ENCODE results near the gene ZNF692.
"Not testable (repeated sequence)": the region's sequence is repeated elsewhere in the genome, so short reads cannot be mapped to it uniquely, and the experiment has no call there.

ZNF692 gene

DNA sequence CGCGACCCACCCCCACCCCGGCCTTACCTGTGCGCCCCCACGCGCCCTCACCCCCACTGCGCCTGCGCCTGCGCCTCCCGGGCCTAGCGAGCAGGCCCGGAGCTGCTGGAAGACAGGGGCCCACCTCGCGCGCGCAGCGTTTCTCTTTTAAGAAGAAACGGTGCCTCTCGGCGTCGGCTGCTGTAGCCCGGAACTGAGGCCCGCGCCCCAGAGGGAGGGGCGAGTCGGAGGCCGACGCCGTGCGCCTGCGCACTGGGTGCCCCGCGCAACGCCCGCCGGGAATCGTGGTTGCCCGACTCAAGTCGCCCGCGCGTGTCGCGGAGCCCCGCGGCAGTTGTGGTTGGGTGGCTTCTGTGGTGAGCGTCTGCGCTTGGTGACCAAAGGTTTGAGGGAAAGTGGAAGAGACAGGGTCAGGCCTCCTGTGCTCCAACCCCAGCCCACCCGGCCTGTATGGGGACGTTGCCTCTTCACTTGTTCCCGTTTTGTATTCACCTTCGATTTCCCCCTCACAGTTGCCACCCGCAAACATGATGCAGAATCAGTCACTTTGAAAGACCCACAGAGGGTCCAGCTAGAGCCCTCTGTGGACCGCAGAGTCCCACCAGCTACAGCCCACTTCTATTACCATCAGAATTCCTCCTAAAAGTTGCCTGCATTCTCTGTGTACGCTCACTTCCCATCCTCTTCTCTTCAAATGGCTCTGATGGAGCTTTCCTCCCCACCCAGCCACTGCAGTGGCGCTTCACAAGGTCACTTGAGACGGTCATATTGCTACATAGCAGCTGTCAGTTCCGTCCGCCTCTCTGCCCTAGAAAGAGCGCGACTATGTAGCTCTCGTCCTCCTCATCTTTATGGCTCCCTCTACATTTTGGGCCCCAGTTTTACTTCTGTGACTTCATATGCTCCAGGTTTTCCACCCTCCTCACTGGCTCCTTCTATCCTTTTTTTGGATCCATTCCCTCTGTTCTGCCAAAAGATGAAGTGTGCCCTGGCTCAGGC lies at the start of gene ZNF692:
Gene ZNF692 (minus strand): TSS at position 195 of the 999 bp plus-strand sequence. CDS start 776 bp downstream, outside the sequence.
- peak; percentile 76 for DNase-seq

- no peak for DNase-seq
Measured at GRCh38 chr1:248906753-248907661, 48.1 kb upstream of the ZNF692 start.

- peak; percentile 33 for DNase-seq
Measured at GRCh38 chr1:248906009-248906752, 47.3 kb upstream of the ZNF692 start, which contains the start of gene PGBD2. TSS of gene PGBD2 (plus strand) at chr1:248906235. CDS start at chr1:248913863, 7,628 bp downstream.

DNA sequence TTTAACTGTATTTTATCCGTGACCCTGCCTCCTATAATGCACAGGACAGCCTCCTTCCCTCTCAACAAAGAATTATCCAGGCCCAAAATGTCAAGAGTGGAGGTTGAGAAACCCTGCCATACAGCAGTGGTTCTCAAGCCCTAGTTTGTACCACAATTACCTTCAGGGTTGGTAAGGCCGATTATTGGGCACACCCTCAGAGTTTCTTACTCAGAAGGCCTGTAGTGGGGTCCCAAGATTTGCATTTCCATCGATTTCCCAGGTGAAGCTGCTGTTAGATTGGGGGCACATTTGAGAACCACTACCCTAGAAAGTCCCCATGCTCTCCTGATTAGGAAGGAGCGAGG lies 46.8 kb upstream of the ZNF692 start:
- no peak for DNase-seq

GRCh38 chr1:248904437-248905216 lies 45.7 kb upstream of the ZNF692 start:
- no peak for DNase-seq

- DNase-seq, result no peak
Measured at GRCh38 chr1:248901578-248901977, 42.7 kb upstream of the ZNF692 start.

DNA sequence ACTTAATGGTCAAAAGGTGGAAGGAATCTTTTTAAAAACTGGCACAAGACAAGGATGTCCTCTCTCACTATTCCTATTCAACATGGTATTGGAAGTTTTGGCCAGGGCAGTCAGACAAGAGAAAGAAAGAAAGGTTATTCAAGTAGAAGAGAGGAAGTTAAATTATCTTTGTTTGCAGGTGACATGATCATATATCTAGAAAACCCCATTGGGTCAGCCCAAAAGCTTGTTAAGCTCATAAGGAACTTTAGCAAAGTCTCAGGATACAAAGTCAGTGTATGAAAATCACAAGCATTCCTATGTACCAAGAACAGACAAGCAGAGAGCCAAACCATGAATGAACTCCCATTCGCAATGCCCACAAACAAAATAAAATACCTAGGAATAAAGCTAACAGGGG lies 41.8 kb upstream of the ZNF692 start:
- no peak for DNase-seq

- DNase-seq, result no peak
Measured at GRCh38 chr1:248897412-248898337, 38.8 kb upstream of the ZNF692 start.

- DNase-seq, result no peak
Measured at GRCh38 chr1:248894837-248895236, 36.0 kb upstream of the ZNF692 start.

DNA sequence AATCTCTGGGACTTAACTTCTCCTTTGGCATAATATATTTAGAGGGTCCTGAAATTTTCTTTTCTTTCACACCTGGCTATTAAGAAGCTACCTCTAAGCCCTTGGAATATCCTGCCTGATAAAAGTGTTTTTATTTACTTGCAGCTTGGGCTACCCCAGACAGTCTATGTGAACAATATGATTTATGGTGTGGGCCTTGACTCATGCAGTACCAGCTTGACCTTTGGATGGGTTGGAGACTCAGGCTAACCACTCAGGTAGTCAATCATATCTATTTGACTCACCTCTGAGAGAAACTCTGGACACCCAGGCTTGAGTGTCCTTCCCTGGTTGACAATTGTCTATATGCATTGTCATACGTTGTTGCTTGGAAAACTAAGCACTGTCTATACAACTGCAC lies 33.7 kb upstream of the ZNF692 start:
- DNase-seq, result no peak

DNA sequence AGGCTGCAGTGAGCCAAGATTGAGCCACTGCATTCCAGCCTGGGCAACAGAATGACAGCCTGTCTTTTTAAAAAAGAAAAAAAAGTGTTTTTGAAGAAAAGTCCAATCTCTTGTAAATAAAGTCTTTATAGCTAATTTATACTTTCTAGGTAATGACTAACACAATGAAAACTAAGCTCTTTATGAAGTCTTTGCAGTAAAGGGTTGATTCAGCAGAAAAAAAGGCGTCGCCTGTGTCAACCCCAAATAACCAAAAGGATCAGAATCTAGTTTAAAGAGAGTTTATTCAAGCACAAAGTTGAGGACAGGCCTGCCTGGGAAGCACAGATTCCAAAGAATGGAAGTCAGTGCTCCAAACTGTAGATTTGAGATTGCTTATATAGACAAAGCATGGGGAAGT lies 32.9 kb upstream of the ZNF692 start:
- no peak for DNase-seq

DNA sequence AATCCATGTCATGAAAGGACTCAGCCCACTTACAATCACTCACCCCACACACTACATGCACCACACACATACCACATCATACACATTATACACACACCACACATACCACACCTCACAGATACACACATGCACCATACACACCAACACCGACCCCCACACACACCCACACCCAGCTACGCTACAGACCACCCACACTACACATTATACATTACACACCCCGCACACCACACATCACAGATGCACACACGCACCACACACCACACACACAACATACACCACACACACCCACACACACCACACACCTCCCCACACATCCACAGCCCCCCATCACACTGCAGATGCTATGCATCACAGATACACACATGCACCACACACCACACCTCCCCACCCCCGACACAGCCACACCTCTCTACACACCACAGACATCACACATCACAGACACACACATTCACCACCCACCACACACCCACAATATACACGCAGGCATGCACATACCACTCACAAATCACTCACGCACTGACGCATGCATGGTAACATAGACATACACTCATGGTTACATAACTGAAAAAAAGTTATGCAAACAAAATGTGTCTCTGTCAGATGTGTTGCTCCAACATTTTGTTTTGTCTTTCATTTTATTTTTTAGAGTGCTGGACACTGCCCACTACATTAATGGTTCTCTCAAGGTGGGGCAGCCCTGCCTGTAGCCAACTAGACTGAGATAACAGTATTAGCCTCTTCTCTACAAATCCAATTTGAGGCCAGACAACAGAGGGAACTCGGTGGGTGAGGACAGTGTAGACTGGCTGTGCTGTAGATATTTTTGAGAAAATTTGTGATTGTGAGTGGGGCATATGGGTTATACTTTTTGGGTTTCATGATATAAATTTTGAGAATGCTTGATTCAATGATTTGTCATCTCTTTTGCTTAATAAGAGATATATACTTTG lies 31.9 kb upstream of the ZNF692 start:
- DNase-seq, result no peak

- DNase-seq, result not testable (repeated sequence)
Measured at GRCh38 chr1:248889914-248890243, 31.0 kb upstream of the ZNF692 start.

- DNase-seq, result no peak
Measured at GRCh38 chr1:248886237-248886895, 27.5 kb upstream of the ZNF692 start.

DNA sequence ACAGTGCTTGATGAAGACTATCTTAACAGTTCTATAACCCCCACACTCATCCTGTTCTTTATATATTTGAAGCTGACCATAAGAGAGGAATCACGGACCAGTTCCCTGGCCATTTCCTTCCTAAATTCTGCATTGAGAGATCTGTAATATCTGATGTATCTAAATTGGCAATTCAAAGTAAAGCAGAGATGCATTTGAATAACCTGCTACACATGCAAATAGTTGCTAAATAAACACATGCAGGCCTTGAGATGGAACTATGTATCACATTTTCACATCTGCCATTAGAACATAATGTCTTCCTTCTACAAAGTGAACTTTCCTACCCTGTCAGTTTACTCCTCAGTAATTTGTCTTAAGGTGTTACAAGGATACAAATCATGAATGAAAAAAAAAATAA lies 26.8 kb upstream of the ZNF692 start:
- no peak for DNase-seq

DNA sequence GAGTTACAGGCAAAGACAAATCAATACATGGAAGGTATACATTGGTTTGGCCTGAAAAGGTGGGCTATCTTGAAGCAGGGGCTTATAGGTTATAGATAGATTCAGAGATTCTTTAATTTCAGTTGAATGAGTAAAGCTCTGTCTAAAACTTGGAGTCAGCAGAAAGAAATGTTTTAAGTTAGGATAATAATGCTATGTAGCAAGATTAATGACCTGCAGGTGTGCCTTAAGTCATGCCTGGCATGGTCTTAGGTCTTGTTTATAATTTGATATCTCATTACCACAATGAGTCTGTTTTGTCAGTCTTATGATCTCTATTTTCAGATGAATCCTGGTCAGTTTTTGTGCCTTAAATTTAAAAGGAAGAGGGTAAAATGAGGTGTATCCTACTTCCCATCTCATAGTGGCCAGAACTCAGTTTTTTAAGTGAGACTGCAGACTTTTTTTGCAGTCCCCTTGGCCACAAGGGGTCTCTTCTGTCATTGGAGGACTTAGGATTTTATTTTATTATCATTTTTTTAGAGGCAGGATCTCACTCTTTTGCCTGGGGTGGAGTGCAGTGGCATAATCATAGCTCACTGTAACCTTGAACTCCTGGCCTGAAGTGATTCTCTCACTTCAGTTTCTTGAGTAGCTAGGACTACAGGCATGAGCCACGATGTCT lies 25.9 kb upstream of the ZNF692 start:
- DNase-seq, result no peak

DNA sequence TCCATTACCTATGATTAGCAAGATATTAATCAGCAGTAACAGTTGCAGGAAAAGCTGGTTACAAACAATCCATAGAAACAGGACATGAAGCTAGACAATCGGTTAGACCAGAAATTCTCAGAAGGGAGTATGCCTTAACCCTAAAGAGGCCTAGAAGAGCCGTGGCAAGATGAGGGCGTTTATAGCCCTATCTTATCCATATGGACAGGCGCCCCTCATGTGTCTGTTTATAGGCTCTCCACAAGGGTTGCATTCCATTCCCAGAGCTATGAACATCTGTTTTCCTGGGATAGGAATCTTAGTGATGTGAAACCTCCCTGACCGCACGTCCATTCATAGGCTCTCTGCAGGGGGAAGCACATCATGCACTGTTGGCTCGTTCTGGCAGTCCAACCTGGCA lies 23.5 kb upstream of the ZNF692 start:
- not testable (repeated sequence) for DNase-seq

DNA sequence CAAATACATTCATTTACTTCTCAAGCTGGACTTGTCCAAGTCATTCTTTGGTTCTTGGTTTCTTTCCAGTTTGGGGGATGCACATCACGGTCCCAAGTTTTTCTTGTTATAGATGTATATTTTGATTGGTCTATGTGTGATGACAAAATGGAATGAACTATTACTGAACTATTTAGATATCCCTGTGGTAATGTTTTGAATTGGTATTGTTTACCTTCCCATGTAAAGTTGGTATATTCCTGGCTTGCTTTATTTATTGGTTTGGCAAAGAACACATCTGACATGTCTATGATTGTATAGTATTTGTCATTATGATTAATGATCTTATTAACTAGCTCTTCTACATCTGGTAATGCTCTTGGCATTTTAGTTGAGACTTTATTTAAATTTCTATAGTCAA lies 22.4 kb upstream of the ZNF692 start:
- no peak for DNase-seq

Measured in NCI-H1417 treated with DMSO at 0.1 percent for 48 hours (cell line).